Neural cell (in vitro differentiated cells): ENCODE data around the gene DGKD. TPM values are rescaled to one million over a fixed set of nuclear protein-coding genes. Genes with fewer than 3 reads are reported as not detected.

ENCODE experiments used
- H2AFZ ChIP-seq: fragments of 200-600, 300-800 bp; sonication (generic), shearing (Covaris generic); 2 replicates; pipeline ENCODE4 v1.6.0; 2014; ENCODE audit warnings: low read depth, mild to moderate bottlenecking, antibody characterized with exemption, low read length, moderate library complexity
- H3F3A ChIP-seq: fragments of 200-600 bp; shearing (Covaris generic); 2 replicates; pipeline ENCODE4 v1.6.1; 2016; ENCODE audit warnings: mild to moderate bottlenecking, moderate library complexity, mixed read lengths, antibody characterized with exemption, low read length; ENCODE audit not compliant: insufficient read depth, poor library complexity, severe bottlenecking
- H3K27ac ChIP-seq: fragments of 200-600, 300-800 bp; sonication (generic), shearing (Covaris generic); 2 replicates; pipeline ENCODE4 v1.5.1; 2014; ENCODE audit warnings: mild to moderate bottlenecking, low read length, moderate library complexity
- H3K27me3 ChIP-seq: fragments of 300-800, 200-600 bp; sonication (generic), shearing (Covaris generic); 2 replicates; pipeline ENCODE4 v1.6.0; 2014; ENCODE audit warnings: mild to moderate bottlenecking, low read depth, low read length, moderate library complexity; ENCODE audit not compliant: insufficient read depth
- H3K36me3 ChIP-seq: fragments of 300-800, 200-600 bp; sonication (generic), shearing (Covaris generic); 2 replicates; pipeline ENCODE4 v1.5.1; 2014; ENCODE audit warnings: mild to moderate bottlenecking, antibody characterized with exemption, low read length, moderate library complexity; ENCODE audit not compliant: insufficient read depth
- H3K4me2 ChIP-seq: fragments of 300-800, 200-600 bp; sonication (generic), shearing (Covaris generic); 2 replicates; pipeline ENCODE4 v1.6.0; 2014; ENCODE audit warnings: mild to moderate bottlenecking, low read length
- H3K4me3 ChIP-seq: fragments of 300-800, 200-600 bp; sonication (generic), shearing (Covaris generic); 2 replicates; pipeline ENCODE4 v1.5.1; 2014; ENCODE audit warnings: mild to moderate bottlenecking, low read length, moderate library complexity
- H3K79me2 ChIP-seq: fragments of 200-600 bp; shearing (Covaris generic); replicated peaks from 2 replicates; pipeline ENCODE4 v1.6.0; 2014; ENCODE audit warnings: mild to moderate bottlenecking, low read length, moderate library complexity; ENCODE audit not compliant: insufficient read depth
- H3K9ac ChIP-seq: fragments of 300-800, 200-600 bp; sonication (generic), shearing (Covaris generic); 2 replicates; pipeline ENCODE4 v1.6.1; 2016; ENCODE audit warnings: mild to moderate bottlenecking, low read length, mixed read lengths
- H3K9me2 ChIP-seq: fragments of 200-600 bp; shearing (Covaris generic); 2 replicates; pipeline ENCODE4 v1.6.1; 2016; ENCODE audit warnings: mild to moderate bottlenecking, low read length, mixed read lengths; ENCODE audit not compliant: insufficient read depth
- H3K9me3 ChIP-seq: fragments of 200-600, 300-800 bp; sonication (generic), shearing (Covaris generic); 2 replicates; pipeline ENCODE4 v1.6.1; 2016; ENCODE audit warnings: mild to moderate bottlenecking, mixed run types, low read length, moderate library complexity, mixed read lengths
- H4K20me1 ChIP-seq: fragments of 200-600 bp; shearing (Covaris generic); 2 replicates; pipeline ENCODE4 v1.6.1; 2016; ENCODE audit warnings: mild to moderate bottlenecking, mixed run types; ENCODE audit not compliant: insufficient read depth
- CTCF ChIP-seq: fragments of 450-650 bp; IDR thresholded peaks from 2 replicates; pipeline ENCODE4 v1.5.1; 2014; ENCODE audit warnings: antibody characterized with exemption, mild to moderate bottlenecking, moderate library complexity; ENCODE audit not compliant: poor library complexity, severe bottlenecking
- EP300 ChIP-seq: fragments of 450-650 bp; conservative IDR thresholded peaks from 2 replicates; pipeline ENCODE4 v1.6.1; 2014; ENCODE audit warnings: antibody characterized with exemption, mild to moderate bottlenecking, moderate library complexity; ENCODE audit not compliant: poor library complexity, severe bottlenecking
- EZH2 ChIP-seq: fragments of 200-600, 300-800 bp; shearing (Covaris generic), sonication (generic); IDR thresholded peaks from 2 replicates; pipeline ENCODE4 v1.6.1; 2014; ENCODE audit warnings: antibody characterized with exemption, low read length, borderline replicate concordance, mild to moderate bottlenecking; ENCODE audit not compliant: insufficient read depth, poor library complexity, severe bottlenecking
- MXI1 ChIP-seq: fragments of 450-650 bp; conservative IDR thresholded peaks from 2 replicates; pipeline ENCODE4 v1.6.1; 2014; ENCODE audit warnings: antibody characterized with exemption, mild to moderate bottlenecking; ENCODE audit not compliant: poor library complexity, severe bottlenecking
- POLR2AphosphoS5 ChIP-seq: IDR thresholded peaks from 2 replicates; pipeline ENCODE4 v1.6.1; 2012
- RAD21 ChIP-seq: fragments of 450-650 bp; conservative IDR thresholded peaks from 2 replicates; pipeline ENCODE4 v1.6.1; 2014; ENCODE audit warnings: antibody characterized with exemption, mild to moderate bottlenecking, moderate library complexity
- REST ChIP-seq: IDR thresholded peaks from 2 replicates; pipeline ENCODE4 v1.6.1; 2012; ENCODE audit warnings: borderline replicate concordance
- SMC3 ChIP-seq: fragments of 450-650 bp; conservative IDR thresholded peaks from 2 replicates; pipeline ENCODE4 v1.6.1; 2014; ENCODE audit warnings: antibody characterized with exemption, mild to moderate bottlenecking, moderate library complexity; ENCODE audit not compliant: poor library complexity
- TAF1 ChIP-seq: IDR thresholded peaks from 2 replicates; pipeline ENCODE4 v1.6.1; 2012; ENCODE audit warnings: low read depth
- polyA plus RNA-seq: library from polyadenylated mRNA; depleted of rRNA; stranded (reverse); fragments of >200 nt; gene quantifications from 2 replicates; pipeline ENCODE4 v1.2.3, GENCODE V29; 2014

Gene DGKD
- polyA plus RNA-seq, 1 donor from 2014 or later, result 36.4 TPM

GRCh38 chr2:233491326-233491725 is 137.0 kb downstream of the DGKD start:
- no peaks in the 10 kb centered on the region for H3F3A ChIP-seq
- no peak overlapping the region for H3K4me2 ChIP-seq
- H3K9me2 ChIP-seq, result no peaks in the 10 kb centered on the region
- H3K27ac ChIP-seq, result no peak overlapping the region
- H3K27me3 ChIP-seq, result no peaks in the 10 kb centered on the region
- H3K36me3 ChIP-seq, result peaks cover 11% of the 10 kb centered on the region
- no peaks in the 10 kb centered on the region for H3K9me3 ChIP-seq
- no peaks in the 10 kb centered on the region for H4K20me1 ChIP-seq
- H3K79me2 ChIP-seq, result no peaks in the 10 kb centered on the region
- no peak overlapping the region for H3K9ac ChIP-seq
- H3K4me3 ChIP-seq, result no peak overlapping the region
- no peak for TF ChIP-seq RAD21
- H2AFZ ChIP-seq, result no peak overlapping the region

GRCh38 chr2:233492078-233492477 is 137.8 kb downstream of the DGKD start:
- Histone ChIP-seq H3K27ac (no peak overlapping the region), H3K27me3 (no peaks in the 10 kb centered on the region), H3K9me3 (no peaks in the 10 kb centered on the region), H4K20me1 (no peaks in the 10 kb centered on the region), H3K4me3 (no peak overlapping the region), H3K36me3 (peaks cover 11% of the 10 kb centered on the region), H3F3A (no peaks in the 10 kb centered on the region), H3K9ac (no peak overlapping the region), H3K9me2 (no peaks in the 10 kb centered on the region), H2AFZ (no peak overlapping the region), H3K79me2 (no peaks in the 10 kb centered on the region), H3K4me2 (no peak overlapping the region)
- TF ChIP-seq RAD21 (no peak), SMC3 (no peak), EZH2 (no peak), TAF1 (no peak), MXI1 (no peak), POLR2AphosphoS5 (no peak), EP300 (no peak), REST (no peak)

- Histone ChIP-seq H3F3A (no peaks in the 10 kb centered on the region), H3K79me2 (no peaks in the 10 kb centered on the region), H3K4me3 (no peak overlapping the region), H3K9me2 (no peaks in the 10 kb centered on the region), H4K20me1 (no peaks in the 10 kb centered on the region), H2AFZ (no peak overlapping the region), H3K9me3 (no peaks in the 10 kb centered on the region), H3K36me3 (peaks cover 11% of the 10 kb centered on the region), H3K27me3 (no peaks in the 10 kb centered on the region), H3K9ac (no peak overlapping the region), H3K4me2 (no peak overlapping the region), H3K27ac (no peak overlapping the region)
- no peak for TF ChIP-seq SMC3
- no peak for TF ChIP-seq CTCF
- TF ChIP-seq POLR2AphosphoS5, result no peak
- no peak for TF ChIP-seq EP300
- no peak for TF ChIP-seq MXI1
- no peak for TF ChIP-seq EZH2
- no peak for TF ChIP-seq REST
- no peak for TF ChIP-seq TAF1
- no peak for TF ChIP-seq RAD21
These were observed 138.5 kb downstream of the DGKD start for GRCh38 chr2:233492751-233493150.
